ENCODE measurements around the gene MAPK11.

The MAPK11 gene

GRCh38 chr22:50313600-50313999, 43.4 kb upstream of the MAPK11 start:
- H3K27me3 Mint-ChIP-seq (ENCODE audit: low read depth): peaks cover 6% of the 10 kb centered on the region
- H3K9me3 Mint-ChIP-seq: no peaks in the 10 kb centered on the region
- TF ChIP-seq CTCF (IDR thresholded peaks at IDR 0.05; ENCODE audit: unreplicated experiment in 3 of 3): no peak
- no peak overlapping the region for H3K27ac Mint-ChIP-seq
- no peaks in the 10 kb centered on the region for H3K36me3 Mint-ChIP-seq (ENCODE audit: low read depth)
- no peak overlapping the region for H3K4me3 Mint-ChIP-seq
- peaks cover 5% of the 10 kb centered on the region for H3K4me1 Mint-ChIP-seq

GRCh38 chr22:50313021-50313420, 42.8 kb upstream of the MAPK11 start:
- H3K27me3 Mint-ChIP-seq (ENCODE audit: low read depth): peaks cover 6% of the 10 kb centered on the region
- no peak overlapping the region for H3K27ac Mint-ChIP-seq
- H3K36me3 Mint-ChIP-seq (ENCODE audit: low read depth): no peaks in the 10 kb centered on the region
- peaks cover 7% of the 10 kb centered on the region for H3K4me1 Mint-ChIP-seq
- no peak overlapping the region for H3K4me3 Mint-ChIP-seq
- H3K9me3 Mint-ChIP-seq: no peaks in the 10 kb centered on the region
- no peak for TF ChIP-seq CTCF (IDR thresholded peaks at IDR 0.05; ENCODE audit: unreplicated experiment in 3 of 3)

GRCh38 chr22:50312371-50312770, 42.2 kb upstream of the MAPK11 start:
- H3K9me3 Mint-ChIP-seq: no peaks in the 10 kb centered on the region
- H3K27me3 Mint-ChIP-seq (ENCODE audit: low read depth): peaks cover 6% of the 10 kb centered on the region
- no peak overlapping the region for H3K27ac Mint-ChIP-seq

GRCh38 chr22:50311606-50312351, 41.6 kb upstream of the MAPK11 start:
- no peak overlapping the region for H3K4me3 Mint-ChIP-seq
- no peaks in the 10 kb centered on the region for H3K9me3 Mint-ChIP-seq
- H3K36me3 Mint-ChIP-seq (ENCODE audit: low read depth): no peaks in the 10 kb centered on the region
- peaks cover 7% of the 10 kb centered on the region for H3K4me1 Mint-ChIP-seq
- H3K27me3 Mint-ChIP-seq (ENCODE audit: low read depth): peaks cover 6% of the 10 kb centered on the region
- no peak for TF ChIP-seq CTCF (IDR thresholded peaks at IDR 0.05; ENCODE audit: unreplicated experiment in 3 of 3)
- no peak overlapping the region for H3K27ac Mint-ChIP-seq

More at GRCh38 chr22:50312371-50312770, 42.2 kb upstream of the MAPK11 start:
- peaks cover 7% of the 10 kb centered on the region for H3K4me1 Mint-ChIP-seq
- no peak overlapping the region for H3K4me3 Mint-ChIP-seq
- TF ChIP-seq CTCF (IDR thresholded peaks at IDR 0.05; ENCODE audit: unreplicated experiment in 3 of 3): no peak
- no peaks in the 10 kb centered on the region for H3K36me3 Mint-ChIP-seq (ENCODE audit: low read depth)

GRCh38 chr22:50310949-50311444, 40.8 kb upstream of the MAPK11 start:
- Mint-ChIP-seq H3K4me1 (peaks cover 8% of the 10 kb centered on the region), H3K4me3 (no peak overlapping the region), H3K36me3 (ENCODE audit: low read depth) (no peaks in the 10 kb centered on the region), H3K27me3 (ENCODE audit: low read depth) (peaks cover 6% of the 10 kb centered on the region), H3K27ac (peak overlapping the region in 1 of 3 experiments; percentile 45), H3K9me3 (no peaks in the 10 kb centered on the region)
- no peak for TF ChIP-seq CTCF (IDR thresholded peaks at IDR 0.05; ENCODE audit: unreplicated experiment in 3 of 3)

Measured in nephron (organoid).